ENCODE results near the gene TPPP.
"Not testable (repeated sequence)": the region's sequence is repeated elsewhere in the genome, so short reads cannot be mapped to it uniquely, and the experiment has no call there.

DNA sequence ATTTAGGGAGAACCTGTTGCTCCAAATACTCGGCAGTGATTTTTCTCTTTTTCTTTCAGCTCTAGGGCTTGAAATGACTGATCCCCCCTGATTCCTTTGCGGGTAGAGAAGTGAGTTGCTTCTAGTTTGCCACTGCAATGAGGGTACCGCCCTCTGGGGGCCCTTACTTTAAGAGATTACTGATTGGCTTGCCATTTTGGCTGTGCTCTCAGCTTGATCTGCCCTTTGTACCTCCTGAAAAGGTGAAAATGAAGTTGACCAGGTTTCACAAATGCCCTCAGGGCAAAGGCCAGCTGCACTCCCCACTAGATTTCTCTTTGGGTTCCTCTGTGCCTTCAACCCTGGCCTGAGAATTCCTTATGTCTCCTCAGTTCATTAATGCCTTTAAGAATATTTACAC, 20.5 kb upstream of the TPPP start:
- TF ChIP-seq EZH2phosphoT487 (IDR thresholded peaks at IDR 0.05; ENCODE audit: insufficient read depth, low read depth); EZH2 (IDR thresholded peaks at IDR 0.05; ENCODE audit: insufficient read depth, poor library complexity, severe bottlenecking): not testable (repeated sequence)

All from GM23248 (cell line).